Thyroid gland (tissue), 4 donors: ENCODE results near the gene TEX44. TPM values are rescaled to one million over a fixed set of nuclear protein-coding genes. Genes with fewer than 3 reads are reported as not detected.
"Not testable (repeated sequence)": the region's sequence is repeated elsewhere in the genome, so short reads cannot be mapped to it uniquely, and the experiment has no call there.

Experiments
- DNase-seq, 2 donors: peaks; one replicate each; pipeline ENCODE4 v3.0.0-alpha.2; 2019
- H3K27ac ChIP-seq, 3 donors: fragments of 200-600 bp; sonication (generic); 1 replicate in 2 of 3; 2 replicates in 1 of 3; pipeline ENCODE4 v1.5.1; 2016 to 2019; ENCODE audit warnings: mild to moderate bottlenecking in 1 of 3, moderate library complexity in 1 of 3
- H3K27me3 ChIP-seq: fragments of 200-600 bp; sonication (generic); one replicate; pipeline ENCODE4 v1.5.1; 2019
- H3K36me3 ChIP-seq, 2 donors: fragments of 200-600 bp; sonication (generic); one replicate each; pipeline ENCODE4 v1.5.1; 2016 to 2019
- H3K4me1 ChIP-seq, 2 donors: fragments of 200-600 bp; sonication (generic); one replicate each; pipeline ENCODE4 v1.5.1; 2017 to 2019
- H3K4me3 ChIP-seq, 3 donors: fragments of 200-600 bp; sonication (generic); replicated peaks in 1 of 3; 1 replicate in 2 of 3; 2 replicates in 1 of 3; pipeline ENCODE4 v1.5.1; 2016; ENCODE audit warnings: mild to moderate bottlenecking in 1 of 3
- H3K9me3 ChIP-seq: fragments of 200-600 bp; sonication (generic); one replicate; pipeline ENCODE4 v1.5.1; 2017
- POLR2A ChIP-seq, 2 donors: fragments of 450-650 bp; IDR thresholded peaks; one replicate each; pipeline ENCODE4 v1.6.1; 2017; ENCODE audit warnings: antibody characterized with exemption in 2 of 2, mild to moderate bottlenecking in 2 of 2, moderate library complexity in 1 of 2
- WGBS, 2 donors: methylation state at CpG; one replicate each; pipeline ENCODE4 v1.1.5; 2017; 5-methylcytosine and 5-hydroxymethylcytosine counted together
- intact Hi-C: fragments of 100-400 bp; cut with DNase I; formaldehyde crosslinking; loops from one replicate; pipeline ENCODE4 v1.15.1; 2023
- total RNA-seq, 4 donors: library from RNA; depleted of rRNA; stranded (reverse); fragments of >200 nt; gene quantifications; one replicate each; pipeline ENCODE4 v1.2.3, GENCODE V29; 2016
- TF ChIP-seq, protein P1 (sequence below), 6 experiments: fragments of 200-600 bp in 3 of 6; fragments of 450-650 bp in 3 of 6; sonication (generic) in 3 of 6; IDR thresholded peaks; one replicate each; pipeline ENCODE4 v1.5.1; 2016 to 2019; ENCODE audit warnings: antibody characterized with exemption in 6 of 6, mild to moderate bottlenecking in 2 of 6, inconsistent platforms in 1 of 6, moderate library complexity in 1 of 6

TEX44 gene
- total RNA-seq, 4 donors from 2014 or later = 0.54 TPM; not detected in 3

DNA sequence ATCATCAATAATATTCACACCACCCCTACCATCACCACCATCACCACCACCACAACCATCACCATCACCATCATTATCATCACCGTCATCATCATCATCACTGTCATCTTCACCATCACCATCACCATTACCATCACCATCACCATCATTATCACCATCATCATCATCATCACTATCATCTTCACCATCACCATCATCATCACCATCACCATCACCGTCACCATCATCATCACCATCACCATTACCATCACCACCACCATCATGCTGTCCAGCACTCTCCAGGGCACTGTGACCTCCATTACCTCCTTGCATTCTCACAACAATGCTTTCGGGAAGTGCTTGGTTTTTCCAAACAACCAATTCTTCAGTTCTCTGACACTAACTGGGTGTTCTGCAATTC, 13.1 kb upstream of the TEX44 start:
- WGBS, 2 donors = 96 to 97% methylated on average over 3 of the region's 3 CpGs
- Histone ChIP-seq H3K4me1 (no peaks in the 10 kb centered on the region), H3K9me3 (no peaks in the 10 kb centered on the region), H3K27ac (no peak overlapping the region), H3K4me3 (no peak overlapping the region), H3K27me3 (no peaks in the 10 kb centered on the region), H3K36me3 (no peaks in the 10 kb centered on the region)
- TF ChIP-seq POLR2A (IDR thresholded peaks at IDR 0.05) = no peak
- TF ChIP-seq, protein P1, sequence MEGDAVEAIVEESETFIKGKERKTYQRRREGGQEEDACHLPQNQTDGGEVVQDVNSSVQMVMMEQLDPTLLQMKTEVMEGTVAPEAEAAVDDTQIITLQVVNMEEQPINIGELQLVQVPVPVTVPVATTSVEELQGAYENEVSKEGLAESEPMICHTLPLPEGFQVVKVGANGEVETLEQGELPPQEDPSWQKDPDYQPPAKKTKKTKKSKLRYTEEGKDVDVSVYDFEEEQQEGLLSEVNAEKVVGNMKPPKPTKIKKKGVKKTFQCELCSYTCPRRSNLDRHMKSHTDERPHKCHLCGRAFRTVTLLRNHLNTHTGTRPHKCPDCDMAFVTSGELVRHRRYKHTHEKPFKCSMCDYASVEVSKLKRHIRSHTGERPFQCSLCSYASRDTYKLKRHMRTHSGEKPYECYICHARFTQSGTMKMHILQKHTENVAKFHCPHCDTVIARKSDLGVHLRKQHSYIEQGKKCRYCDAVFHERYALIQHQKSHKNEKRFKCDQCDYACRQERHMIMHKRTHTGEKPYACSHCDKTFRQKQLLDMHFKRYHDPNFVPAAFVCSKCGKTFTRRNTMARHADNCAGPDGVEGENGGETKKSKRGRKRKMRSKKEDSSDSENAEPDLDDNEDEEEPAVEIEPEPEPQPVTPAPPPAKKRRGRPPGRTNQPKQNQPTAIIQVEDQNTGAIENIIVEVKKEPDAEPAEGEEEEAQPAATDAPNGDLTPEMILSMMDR (IDR thresholded peaks at IDR 0.05) = no peak
- intact Hi-C loops = no loop called here
- no peak for DNase-seq

DNA sequence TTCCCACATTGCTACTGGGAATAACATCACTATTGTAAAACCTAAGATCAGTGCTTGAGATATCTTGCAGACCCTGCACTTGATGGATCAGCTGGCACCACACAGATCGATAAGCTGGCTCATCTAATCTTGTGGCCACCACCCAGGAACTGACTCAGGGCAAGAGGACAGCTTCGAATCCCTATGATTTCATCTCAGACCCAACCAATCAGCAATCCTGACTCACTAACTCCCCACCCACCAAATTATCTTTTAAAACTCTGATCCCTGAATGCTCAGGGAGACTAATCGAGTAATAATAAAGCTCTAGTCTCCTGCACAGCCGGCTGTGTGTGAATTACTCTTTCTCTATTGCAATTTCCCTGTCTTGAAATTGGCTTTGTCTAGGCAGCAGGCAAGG, 11.3 kb upstream of the TEX44 start:
- H3K9me3 ChIP-seq = no peaks in the 10 kb centered on the region
- H3K4me1 ChIP-seq = no peaks in the 10 kb centered on the region
- WGBS, 2 donors = 75 to 81% methylated on average over 4 of the region's 4 CpGs
- intact Hi-C loops = no loop called here
- no peaks in the 10 kb centered on the region for H3K36me3 ChIP-seq
- no peak for TF ChIP-seq POLR2A (IDR thresholded peaks at IDR 0.05)
- TF ChIP-seq, protein P1 (IDR thresholded peaks at IDR 0.05) = no peak
- no peak overlapping the region for H3K4me3 ChIP-seq
- H3K27me3 ChIP-seq = no peaks in the 10 kb centered on the region
- DNase-seq = no peak
- no peak overlapping the region for H3K27ac ChIP-seq

DNA sequence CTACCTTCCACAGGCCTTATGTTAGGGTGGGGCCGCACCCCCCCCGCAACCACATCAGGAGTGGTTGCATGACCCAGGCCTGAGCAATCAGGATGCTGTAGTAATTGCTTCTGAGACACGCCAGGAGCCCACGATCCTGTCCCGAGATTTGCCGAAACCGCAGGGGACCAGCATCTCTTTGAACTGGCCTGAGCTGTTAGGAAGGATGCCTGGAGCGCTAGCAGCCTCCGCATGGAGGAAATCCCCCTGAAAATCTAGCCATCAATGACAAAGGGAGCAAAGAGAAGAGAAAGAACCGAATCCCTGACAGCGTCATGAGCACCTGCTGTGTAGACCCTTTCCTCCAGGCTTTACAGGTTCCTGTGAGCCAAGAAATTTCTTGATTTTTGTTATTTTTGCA, 8.7 kb upstream of the TEX44 start:
- H3K27me3 ChIP-seq = no peaks in the 10 kb centered on the region
- TF ChIP-seq, protein P1 (IDR thresholded peaks at IDR 0.05) = no peak
- no peak for TF ChIP-seq POLR2A (IDR thresholded peaks at IDR 0.05)
- no peak for DNase-seq
- no peaks in the 10 kb centered on the region for H3K9me3 ChIP-seq
- no peaks in the 10 kb centered on the region for H3K4me1 ChIP-seq
- H3K4me3 ChIP-seq = no peak overlapping the region
- no peaks in the 10 kb centered on the region for H3K36me3 ChIP-seq
- H3K27ac ChIP-seq = no peak overlapping the region
- 62 to 68% methylated on average over 8 to 11 of the region's 11 CpGs for WGBS, 2 donors
- intact Hi-C loops = no loop called here

DNA sequence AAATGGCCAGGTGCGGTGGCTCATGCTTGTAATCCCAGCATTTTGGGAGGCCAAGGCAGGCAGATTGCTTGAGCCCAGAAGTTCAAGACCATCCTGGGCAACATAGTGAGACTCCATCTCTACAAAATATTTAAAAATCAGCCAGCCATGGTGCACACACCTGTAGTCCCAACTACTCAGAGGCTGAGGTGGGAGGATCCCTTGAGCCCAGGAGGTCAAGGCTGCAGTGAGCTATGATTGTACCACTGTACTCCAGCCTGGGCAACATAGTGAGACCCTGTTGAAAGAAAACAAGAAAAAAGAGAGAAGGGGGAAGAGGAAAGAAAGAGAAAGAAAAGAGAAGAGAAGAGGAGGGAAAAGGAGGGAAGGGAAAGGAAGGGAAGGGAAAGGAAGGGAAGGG, 4.9 kb upstream of the TEX44 start:
- H3K27ac ChIP-seq, H3K4me3 ChIP-seq, H3K4me1 ChIP-seq, H3K36me3 ChIP-seq, H3K9me3 ChIP-seq, DNase-seq, H3K27me3 ChIP-seq, intact Hi-C loops: not testable (repeated sequence)
- WGBS, 2 donors = 93 to 100% methylated on average over 1 of the region's 1 CpG

DNA sequence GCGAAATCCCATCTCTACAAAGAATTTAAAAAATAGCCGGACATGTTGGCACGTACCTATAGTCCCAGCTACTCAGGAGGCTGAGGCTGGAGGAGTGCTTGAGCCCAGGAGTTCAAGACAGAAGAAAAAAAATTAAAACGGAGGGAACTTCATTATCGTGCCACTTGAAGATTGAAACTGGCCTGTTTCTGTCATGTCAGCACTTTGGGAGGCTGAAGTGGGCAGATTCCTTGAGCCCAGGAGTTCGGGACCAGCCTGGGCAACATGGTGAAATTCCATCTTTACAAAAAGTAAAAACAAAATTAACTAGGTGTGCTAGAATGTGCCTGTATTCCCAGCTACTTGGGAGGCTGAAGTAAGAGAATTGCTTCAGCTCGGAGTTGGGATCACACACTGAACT, 3.0 kb upstream of the TEX44 start:
- intact Hi-C loops = no loop called here
- Histone ChIP-seq H3K9me3 (no peaks in the 10 kb centered on the region), H3K36me3 (no peaks in the 10 kb centered on the region), H3K4me3 (no peak overlapping the region), H3K27ac (no peak overlapping the region), H3K4me1 (no peaks in the 10 kb centered on the region), H3K27me3 (no peaks in the 10 kb centered on the region)
- no peak for TF ChIP-seq POLR2A (IDR thresholded peaks at IDR 0.05)
- TF ChIP-seq, protein P1 (IDR thresholded peaks at IDR 0.05) = no peak
- 51 to 73% methylated on average over 7 of the region's 7 CpGs for WGBS, 2 donors
- DNase-seq = peak in 1 of 2 donors; percentile 75

DNA sequence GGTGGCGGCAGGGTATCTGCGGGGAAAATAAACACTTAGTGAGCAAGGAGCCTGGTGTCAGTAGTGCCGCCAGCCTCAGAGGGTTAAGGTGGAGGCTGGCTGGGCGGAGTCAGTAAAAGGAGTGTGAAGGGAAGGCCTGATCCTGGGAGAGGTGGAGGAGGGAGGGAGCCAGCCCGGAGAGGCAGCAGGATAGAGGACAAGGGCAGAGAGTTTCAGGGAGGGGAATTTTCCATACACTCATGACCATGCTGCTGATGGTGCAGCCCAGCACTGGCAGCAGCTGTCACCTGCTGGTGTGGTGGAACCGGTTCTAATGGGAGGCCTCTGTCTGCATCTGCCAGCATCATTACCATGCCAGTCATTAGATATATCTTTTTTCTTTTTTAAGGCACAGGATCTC, 2.0 kb upstream of the TEX44 start:
- DNase-seq = peak in 1 of 2 donors; percentile 32
- 60 to 67% methylated on average over 6 of the region's 6 CpGs for WGBS, 2 donors
- no peaks in the 10 kb centered on the region for H3K27me3 ChIP-seq

More for the DNA sequence above, 2.0 kb upstream of the TEX44 start:
- H3K4me1 ChIP-seq = no peaks in the 10 kb centered on the region
- TF ChIP-seq, protein P1 (IDR thresholded peaks at IDR 0.05) = no peak
- TF ChIP-seq POLR2A (IDR thresholded peaks at IDR 0.05) = no peak
- no peaks in the 10 kb centered on the region for H3K36me3 ChIP-seq
- H3K4me3 ChIP-seq = no peak overlapping the region
- intact Hi-C loops = no loop called here
- H3K27ac ChIP-seq = no peak overlapping the region
- H3K9me3 ChIP-seq = no peaks in the 10 kb centered on the region
